Ammon's horn (tissue), 1 donor: Measurements from ENCODE around the gene OLFML3.
"Not testable (repeated sequence)": the region's sequence is repeated elsewhere in the genome, so short reads cannot be mapped to it uniquely, and the experiment has no call there.

ENCODE experiments used
- DNase-seq: peaks from one replicate; pipeline ENCODE4 v3.0.0-alpha.2; 2016; ENCODE audit warnings: low spot score

Gene OLFML3, protein sequence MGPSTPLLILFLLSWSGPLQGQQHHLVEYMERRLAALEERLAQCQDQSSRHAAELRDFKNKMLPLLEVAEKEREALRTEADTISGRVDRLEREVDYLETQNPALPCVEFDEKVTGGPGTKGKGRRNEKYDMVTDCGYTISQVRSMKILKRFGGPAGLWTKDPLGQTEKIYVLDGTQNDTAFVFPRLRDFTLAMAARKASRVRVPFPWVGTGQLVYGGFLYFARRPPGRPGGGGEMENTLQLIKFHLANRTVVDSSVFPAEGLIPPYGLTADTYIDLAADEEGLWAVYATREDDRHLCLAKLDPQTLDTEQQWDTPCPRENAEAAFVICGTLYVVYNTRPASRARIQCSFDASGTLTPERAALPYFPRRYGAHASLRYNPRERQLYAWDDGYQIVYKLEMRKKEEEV

DNA sequence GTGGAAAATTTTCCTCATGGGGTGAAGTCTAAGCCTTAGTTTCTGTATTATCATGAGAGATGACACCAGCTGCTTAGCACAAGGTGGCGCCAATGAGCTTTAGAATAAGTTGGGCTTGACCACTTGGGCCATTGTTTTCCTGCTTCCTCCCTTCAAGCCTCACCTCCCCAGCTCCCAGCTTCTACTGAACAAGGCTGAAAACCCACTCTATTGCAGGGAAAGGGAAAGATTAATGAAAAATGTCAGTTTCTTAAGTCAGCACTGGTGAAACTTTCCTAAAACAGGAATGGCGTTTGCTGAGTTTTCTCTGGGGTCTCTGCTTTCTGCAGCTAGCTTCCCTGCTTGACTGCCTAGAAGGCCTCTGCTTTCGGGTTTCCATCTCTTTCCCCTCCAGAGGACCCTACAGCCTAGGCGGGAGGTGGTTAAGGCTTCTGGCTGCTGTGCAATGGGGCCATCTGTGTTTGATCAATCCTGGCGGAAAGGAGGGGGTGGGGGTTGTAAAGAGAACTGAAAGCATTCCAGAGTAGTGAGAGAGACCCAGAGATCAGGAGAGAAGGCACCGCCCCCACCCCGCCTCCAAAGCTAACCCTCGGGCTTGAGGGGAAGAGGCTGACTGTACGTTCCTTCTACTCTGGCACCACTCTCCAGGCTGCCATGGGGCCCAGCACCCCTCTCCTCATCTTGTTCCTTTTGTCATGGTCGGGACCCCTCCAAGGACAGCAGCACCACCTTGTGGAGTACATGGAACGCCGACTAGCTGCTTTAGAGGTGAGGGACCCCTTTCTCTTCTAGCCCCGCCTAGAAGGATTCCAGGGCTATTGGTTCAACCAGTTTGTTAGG lies at the start of gene OLFML3:
Gene OLFML3 (plus strand): TSS at position 612 of the 840 bp plus-strand sequence. CDS start 43 bp downstream, at position 655.
- peak; percentile 94 for DNase-seq

DNA sequence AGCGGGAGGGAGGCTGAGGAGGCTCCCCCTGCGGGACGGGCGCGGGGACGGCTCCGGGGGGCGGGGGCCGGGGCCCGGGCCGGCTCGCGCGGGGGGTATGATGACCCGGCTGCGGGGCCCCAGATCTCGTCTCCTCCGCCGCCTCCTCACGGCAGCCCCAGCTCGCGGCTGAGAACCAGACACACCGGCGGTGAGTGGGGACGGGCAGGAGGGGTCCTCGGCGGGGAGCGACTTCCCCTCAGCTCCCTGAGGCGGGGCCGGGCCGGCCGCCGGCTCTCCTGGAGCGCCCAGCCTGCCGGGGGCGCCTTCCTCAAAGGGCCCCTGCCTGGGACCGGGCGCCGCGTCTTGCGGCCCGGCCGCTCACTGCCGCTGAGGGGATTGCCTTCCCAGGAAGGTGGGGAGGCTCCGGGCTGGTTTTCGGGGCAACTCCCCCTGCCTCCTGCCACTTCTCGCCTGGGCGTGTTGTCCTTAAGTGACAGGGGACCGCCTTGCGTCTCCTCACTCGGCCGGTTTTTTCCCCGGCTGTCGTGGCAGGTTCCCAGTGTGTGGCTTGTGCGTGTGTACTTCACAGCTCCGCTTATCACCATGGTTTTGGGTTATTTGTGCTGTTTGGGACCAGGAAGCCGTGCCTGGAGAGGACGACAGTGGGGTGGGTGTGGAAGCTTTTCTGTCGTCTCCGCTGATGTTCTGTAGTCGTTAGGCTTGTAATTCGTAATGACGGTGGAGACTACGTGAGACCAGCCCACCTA lies 49.4 kb upstream of the OLFML3 start:
- DNase-seq = peak; percentile 41

DNA sequence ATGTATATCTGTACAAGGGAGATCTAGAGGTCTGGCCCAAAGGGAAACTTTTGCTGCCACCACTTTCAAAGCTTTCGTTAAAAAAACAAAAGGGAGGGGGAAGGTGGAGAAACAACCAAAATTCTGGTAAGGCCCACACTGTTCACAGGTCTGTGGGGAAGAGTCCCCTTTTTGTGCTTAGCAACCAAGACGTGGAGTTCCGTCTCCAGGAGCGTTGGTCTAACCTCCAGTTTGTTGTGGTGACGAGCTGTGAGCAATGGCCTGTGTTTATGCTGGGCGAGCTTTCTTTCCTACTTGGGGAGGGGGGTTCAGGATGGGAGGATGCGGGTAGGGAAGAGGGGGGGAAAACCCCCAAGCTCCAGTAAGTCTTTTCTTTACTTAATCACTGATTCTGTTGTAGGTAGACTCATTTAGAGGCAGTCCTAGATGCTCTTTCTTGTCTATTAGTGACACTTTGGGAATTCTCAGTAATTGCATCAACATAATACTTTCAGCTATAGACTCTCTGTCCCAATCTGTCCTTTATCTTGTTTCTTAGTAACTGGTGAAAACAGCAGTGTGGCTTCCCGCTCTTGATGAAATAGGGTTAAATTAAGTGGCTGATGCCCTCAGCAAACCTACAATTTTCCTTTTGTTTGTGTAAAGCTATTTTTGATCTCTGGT lies 48.6 kb upstream of the OLFML3 start:
- no peak for DNase-seq

DNA sequence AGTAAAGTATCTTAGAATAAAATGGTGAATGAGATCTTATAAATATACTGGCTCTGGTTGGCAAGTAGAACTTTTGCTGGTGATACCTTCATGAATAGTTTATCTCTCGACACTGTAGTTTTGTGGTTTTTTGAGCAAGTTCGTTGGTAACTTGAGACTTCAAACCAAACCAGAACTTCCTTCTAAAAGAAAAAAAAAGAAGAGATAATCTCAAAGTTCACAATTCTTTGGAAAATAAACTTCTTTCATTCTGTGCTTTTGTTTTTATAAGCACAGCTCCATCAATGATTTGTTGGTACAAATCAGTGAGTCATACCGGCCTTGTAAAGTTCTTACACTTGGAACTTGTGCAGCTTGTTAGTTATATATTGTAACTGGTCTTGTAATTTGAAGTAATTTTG lies 47.8 kb upstream of the OLFML3 start:
- DNase-seq = no peak

DNA sequence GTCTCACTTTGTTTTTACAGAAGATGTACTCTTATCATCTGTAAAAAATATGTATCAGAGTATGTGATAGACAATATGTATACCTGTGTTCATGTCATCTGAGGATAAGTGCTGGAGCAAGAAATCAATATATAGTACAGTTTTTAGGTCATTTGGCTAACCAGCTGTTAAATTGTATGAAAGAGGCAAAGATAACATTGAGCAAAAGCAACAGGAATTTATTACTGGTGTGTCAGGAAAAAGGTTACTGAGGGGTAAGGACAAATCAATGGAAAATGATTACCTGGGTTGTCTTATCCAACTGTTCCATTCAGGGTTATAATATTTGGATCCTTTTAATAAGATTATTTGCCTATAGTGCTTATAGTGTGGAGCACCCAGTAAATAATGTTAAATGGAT lies 45.3 kb upstream of the OLFML3 start:
- no peak for DNase-seq

DNA sequence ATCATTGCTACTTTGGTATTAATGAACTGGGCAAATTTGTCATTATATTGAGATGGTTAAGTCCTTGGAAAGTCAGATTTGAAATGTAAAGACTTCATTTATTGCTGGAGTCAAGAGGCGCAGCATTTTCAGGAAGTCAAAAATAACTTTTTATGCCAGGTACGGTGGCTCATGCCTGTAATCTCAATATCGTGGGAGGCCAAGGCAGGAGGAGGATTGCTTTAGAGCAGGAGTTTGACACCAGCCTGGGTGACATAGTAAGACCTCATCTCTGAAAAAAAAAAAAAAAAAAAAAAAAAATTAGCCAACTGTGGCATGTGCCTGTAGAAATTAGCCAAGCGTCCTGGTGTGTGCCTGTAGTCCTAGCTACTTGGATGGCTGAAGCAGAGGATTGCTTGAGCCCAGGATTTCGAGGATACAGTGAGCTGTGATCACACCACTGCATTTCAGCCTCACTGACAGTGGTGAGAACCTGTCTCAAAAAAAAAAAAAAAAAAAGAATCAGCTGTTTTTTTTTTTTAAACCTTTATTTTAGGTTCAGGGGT lies 44.7 kb upstream of the OLFML3 start:
- DNase-seq = no peak

DNA sequence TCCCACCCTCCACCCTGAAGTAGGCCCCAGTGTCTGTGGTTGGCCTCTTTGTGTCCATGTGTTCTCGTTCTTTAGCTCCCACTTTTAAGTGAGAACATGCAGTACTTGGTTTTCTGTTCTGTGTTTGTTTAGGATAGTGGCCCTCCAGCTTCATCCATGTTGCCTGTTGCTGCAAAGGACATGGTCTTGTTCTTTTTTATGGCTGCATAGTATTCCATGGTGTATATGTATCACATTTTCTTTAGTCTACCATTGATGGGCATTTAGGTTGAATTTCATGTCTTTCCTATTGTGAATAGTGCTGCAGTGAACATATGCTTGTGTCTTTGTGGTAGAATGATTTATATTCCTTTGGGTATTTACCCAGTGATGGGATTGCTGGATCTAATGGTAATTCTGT lies 44.1 kb upstream of the OLFML3 start:
- DNase-seq = no peak

DNA sequence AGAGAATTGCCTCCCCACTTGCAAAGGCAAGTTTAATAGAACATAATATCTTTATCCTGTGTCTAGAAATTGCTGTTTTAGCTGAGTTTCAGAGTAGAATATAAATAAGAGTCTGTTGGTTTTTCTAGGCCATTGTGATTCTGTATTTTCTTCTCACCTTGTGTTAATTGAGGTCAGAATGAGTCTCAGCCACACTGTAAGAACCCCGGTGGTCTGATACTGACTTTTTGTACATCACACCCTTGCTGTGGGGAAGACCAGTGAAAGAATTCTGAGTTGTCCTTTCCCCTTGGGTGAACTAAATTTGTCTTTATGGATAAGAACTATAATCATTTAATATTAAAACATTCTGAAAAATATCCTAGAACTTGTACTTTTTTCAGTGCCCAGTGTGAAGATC lies 43.3 kb upstream of the OLFML3 start:
- no peak for DNase-seq

DNA sequence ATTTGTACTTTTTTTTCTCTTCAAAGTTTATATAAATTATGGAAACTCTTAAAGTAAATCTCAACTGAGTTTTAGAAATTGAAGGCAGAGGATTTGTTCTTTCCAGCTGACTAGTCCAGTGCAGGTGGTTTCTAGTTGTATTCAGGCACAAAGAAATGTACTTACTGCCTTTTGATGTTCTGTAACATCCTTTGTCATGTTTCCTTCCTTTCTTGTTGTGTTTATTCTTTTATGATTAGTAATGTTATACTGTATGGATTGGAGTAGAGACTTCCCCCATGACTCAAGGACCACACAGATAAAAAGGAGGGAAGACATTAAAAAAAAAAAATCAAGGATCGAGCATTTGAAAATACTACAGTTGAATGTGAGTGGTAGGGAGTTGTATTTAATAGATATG lies 42.1 kb upstream of the OLFML3 start:
- no peak for DNase-seq

DNA sequence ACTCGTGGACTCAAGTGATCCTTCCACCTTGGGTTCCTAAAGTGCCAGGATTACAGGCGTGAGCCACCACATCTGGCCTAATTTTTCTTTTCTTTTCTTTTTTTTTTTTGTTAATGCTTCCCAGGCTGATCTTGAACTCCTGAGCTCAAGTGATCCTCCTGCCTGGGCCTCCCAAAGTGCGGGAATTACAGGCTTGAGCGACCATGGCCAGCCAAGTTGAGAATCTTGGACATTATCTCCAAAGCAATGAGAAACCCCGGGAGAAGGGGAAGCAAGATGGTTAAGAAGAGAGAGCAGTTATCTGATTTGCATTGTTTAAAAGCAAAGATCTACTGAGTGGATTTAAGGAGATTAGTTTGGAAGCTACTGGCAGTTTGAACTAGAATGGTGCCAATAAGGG lies 41.1 kb upstream of the OLFML3 start:
- no peak for DNase-seq

DNA sequence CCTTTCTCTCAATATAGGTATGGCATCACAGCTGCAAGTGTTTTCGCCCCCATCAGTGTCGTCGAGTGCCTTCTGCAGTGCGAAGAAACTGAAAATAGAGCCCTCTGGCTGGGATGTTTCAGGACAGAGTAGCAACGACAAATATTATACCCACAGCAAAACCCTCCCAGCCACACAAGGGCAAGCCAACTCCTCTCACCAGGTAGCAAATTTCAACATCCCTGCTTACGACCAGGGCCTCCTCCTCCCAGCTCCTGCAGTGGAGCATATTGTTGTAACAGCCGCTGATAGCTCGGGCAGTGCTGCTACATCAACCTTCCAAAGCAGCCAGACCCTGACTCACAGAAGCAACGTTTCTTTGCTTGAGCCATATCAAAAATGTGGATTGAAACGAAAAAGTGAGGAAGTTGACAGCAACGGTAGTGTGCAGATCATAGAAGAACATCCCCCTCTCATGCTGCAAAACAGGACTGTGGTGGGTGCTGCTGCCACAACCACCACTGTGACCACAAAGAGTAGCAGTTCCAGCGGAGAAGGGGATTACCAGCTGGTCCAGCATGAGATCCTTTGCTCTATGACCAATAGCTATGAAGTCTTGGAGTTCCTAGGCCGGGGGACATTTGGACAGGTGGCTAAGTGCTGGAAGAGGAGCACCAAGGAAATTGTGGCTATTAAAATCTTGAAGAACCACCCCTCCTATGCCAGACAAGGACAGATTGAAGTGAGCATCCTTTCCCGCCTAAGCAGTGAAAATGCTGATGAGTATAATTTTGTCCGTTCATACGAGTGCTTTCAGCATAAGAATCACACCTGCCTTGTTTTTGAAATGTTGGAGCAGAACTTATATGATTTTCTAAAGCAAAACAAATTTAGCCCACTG lies 38.7 kb upstream of the OLFML3 start:
- no peak for DNase-seq

DNA sequence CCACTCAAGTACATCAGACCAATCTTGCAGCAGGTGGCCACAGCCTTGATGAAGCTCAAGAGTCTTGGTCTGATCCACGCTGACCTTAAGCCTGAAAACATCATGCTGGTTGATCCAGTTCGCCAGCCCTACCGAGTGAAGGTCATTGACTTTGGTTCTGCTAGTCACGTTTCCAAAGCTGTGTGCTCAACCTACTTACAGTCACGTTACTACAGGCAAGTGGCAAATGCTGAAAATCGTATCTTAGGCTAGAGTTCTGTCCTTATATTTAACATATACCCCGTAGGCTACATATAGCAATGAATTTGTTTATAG lies 38.1 kb upstream of the OLFML3 start:
- DNase-seq = no peak

DNA sequence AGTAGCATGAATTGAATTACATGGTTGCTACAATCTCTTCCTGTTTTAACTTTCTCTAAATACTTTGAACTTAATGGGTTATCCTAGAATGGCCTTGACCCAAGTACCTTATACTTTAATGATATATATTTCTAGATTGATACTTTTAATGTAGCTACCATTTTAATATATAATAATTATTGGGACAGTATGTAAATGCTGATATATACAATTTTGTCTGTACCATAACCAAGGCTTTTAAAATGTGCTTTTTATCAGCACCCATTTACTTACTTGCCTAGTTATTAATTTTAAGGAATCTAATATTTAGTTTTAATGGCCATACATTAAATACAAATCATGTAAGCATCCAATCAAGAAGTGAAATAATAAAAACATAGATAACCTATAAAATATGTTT lies 36.7 kb upstream of the OLFML3 start:
- DNase-seq = no peak

DNA sequence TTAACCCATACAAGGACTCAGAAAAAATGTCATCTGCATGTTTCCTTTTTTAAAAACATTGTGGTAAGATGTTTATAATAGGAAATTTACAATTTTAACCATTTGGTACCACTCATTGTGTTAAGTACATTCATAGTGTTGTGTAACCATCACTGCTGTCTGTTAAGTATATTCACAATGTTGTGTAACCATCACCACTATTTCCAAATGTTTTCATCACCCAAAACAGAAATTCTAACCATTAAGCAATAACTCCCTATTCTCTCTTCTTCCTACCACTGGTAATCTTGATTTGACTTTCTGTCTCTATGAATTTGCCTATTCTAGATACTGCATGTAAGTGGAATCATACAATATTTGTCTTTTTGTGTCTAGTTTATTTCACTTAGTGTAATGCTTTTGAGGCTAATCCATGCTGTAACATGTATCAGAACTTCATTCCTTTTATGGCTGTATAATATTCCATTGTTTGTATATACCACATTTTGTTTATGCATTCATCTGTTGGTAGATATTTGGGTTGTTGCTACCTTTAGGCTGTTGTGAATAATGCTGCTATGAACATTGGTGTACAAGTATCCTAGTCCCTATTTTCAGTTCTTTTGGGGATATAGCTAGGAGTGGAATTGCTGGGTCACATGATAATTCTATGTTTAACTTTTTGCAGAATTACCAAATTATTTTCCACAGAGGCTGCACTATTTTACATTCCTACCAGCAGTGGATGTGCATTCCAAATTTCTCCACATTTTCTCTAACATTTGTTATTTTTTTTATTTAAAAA lies 36.1 kb upstream of the OLFML3 start:
- DNase-seq = no peak

DNA sequence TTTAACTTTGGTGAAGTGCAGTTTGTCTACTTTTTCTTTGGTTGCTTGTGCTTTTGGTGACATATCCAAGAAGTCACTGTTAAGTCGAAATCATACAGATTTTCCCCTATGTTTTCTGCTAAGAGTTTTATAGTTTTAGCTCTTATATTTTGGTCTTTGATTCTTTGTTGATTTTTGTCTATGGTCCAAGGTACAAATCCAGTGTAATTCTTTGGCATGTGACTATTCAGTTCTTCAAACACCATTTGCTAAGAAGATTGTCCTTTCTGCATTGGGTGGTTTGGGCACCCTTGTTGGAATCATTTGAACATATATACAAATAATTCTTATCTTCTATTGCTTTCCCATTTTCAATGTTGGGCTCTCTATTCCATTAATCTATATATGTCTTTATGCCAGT lies 33.9 kb upstream of the OLFML3 start:
- no peak for DNase-seq

DNA sequence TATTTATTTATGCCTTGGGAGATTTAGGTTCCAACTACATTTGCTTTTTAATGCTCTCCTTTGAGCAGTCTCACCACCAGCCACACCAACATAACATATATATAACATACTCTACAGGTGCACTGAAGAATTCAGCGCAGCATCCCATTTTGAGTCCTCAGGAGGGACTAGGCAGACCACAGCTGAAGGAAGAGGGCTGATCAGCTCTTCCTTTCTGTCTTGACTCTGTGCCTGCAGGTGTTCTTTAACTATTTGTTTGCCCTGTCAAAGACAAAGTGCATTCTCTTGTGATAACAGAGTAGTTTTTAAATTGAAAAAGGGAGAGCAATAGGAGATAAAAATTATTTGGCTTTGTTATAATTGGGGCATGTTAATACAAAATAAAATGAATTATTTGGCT lies 33.2 kb upstream of the OLFML3 start:
- DNase-seq = no peak

DNA sequence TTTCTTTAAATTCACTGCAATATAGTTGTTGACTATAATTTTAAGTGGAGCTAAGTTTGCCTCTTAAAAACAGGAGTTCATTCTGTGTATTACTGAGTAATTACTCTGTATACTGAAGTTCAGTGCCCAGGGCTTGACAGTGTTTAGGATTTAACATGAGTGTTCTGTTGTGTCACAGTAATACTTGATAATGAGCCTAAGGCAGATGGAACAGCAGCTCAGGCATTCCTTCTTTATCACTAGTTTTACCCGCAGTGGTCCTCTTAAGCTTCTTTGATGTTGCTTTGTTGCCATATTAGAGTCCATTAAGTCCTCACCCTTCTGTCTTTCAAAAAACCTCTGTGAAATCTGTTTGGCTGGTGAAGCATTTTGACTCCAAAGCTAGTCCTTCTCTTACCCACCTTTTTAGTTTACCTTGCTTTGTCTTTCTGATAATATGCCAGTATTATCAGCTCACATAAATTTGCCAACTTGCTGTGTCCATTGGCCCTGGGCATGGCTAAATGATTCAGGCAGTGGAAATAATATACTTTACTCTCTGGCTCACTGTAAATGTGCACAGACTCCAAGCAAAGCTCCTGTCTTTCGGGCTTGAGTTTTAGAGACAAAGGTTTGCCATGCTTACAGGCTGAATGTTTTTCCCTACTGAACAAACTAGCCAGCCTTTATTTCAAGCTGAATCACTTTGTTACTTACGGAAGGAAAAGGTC lies 32.4 kb upstream of the OLFML3 start:
- no peak for DNase-seq

DNA sequence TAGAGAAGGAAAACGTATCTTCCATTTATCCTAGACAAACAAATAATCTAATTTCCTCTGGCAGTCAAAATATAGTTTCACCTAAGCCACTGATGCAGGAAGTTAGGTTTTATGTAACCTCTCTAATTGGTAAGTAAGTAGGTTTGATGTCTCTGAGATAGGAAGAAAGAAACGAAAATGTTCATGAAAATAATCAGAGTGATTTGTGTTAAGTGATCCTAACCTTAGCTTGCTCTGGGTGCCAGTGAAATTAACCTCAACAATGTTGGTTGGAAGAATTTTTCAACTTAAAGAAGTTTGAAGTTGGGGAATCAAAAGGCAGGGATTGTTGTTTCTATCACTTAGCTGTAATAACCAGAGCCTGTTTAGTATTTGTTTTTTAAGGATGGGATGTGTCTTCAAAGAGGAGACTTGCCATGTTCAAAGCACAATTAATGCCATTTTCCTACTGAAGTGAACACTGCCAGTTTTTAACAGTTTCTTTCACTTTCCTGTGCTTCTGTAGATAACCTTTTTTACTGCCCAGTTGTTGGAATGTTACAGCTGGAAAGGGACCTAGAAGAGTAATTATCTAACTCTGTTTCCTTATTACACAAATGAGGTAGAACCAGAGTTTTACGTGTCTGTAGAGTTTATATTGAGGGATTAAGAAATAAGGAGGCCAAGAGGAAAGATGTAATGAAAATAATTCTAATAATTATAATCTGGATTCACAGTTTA lies 31.7 kb upstream of the OLFML3 start:
- DNase-seq = no peak

DNA sequence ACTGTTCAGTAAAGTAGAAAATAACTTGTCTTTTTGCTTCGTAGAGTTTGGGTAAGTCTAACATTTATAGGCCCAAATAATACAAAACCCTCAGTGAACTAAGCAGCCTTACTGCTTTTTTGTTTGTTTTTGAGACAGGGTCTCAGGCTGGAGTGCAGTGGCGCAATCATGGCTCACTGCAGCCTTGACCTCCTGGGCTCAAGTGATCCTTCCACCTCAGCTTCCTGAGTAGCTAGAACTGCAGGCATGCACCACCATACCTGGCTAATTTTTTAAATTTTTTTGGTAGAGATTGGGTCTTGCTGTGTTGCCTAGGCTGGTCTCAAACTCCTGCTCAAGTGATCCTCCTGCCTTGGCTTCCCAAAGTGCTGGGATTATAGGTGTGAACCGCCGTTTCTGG lies 31.1 kb upstream of the OLFML3 start:
- DNase-seq = not testable (repeated sequence)
